Measurements from ENCODE around the gene ZFHX2. TPM values are rescaled to one million over a fixed set of nuclear protein-coding genes. Genes with fewer than 3 reads are reported as not detected.

ZFHX2 gene
- total and polyA plus RNA-seq, 2 of the 4 experiments (the other 2 are of a cell fraction) = 0.18 to 0.53 TPM

DNA sequence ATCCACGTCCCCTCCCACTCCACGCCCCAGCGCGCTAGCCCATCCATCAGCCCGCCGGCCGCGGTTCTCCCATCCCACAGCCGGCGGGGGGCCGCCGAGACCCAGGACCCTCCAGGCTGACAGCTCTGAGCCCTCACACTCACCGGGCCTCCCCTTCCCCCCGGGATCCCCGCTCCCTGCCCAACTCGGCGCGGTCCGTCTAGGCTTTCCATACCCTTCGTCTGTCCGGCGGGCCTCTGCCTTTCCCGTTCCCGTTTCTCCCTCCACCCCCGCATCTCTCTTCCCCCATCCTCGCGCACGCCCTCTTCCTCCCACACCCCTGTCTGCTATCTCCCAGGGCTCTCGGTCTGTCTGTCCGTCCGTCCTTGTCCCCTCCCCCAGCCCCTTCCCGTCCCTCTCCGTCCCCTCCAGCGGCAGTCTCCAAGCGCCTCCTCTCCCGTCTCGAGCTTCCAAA is 726 bp downstream of the ZFHX2 start:
- CTCF ChIA-PET = no interaction called here
- H3K9ac ChIP-seq (ENCODE audit: low read depth, low read length) = peak overlapping the region; percentile 25

More for the DNA sequence above, 726 bp downstream of the ZFHX2 start:
- Histone ChIP-seq H2BK20ac (ENCODE audit: low read depth, low read length) (no peak overlapping the region), H4K8ac (ENCODE audit: low read depth in 2 of 2, low read length in 2 of 2) (peak overlapping the region; percentile 32 to 59; a peak in 3 of 4 replicates), H3K4ac (ENCODE audit: low read depth, low read length) (peak overlapping the region; percentile 21; the same call in 1 of the 2 replicates), H3K14ac (replicated peaks; ENCODE audit: low read depth, low read length) (no peak overlapping the region), H4K20me1 (ENCODE audit: insufficient read depth, low read length) (no peaks in the 10 kb centered on the region), H3K27ac (ENCODE audit: insufficient read depth, low read length) (peak overlapping the region; percentile 2; the same call in 1 of the 2 replicates), H3K79me1 (ENCODE audit: low read depth in 1 of 2, low read length in 2 of 2) (no peaks in the 10 kb centered on the region), H2AK9ac (replicated peaks; ENCODE audit: low read depth, low read length, poor library complexity) (peak overlapping the region; percentile 68), H3K4me2 (ENCODE audit: low read depth, low read length) (peak overlapping the region; percentile 87), H3K56ac (ENCODE audit: extremely low read depth, insufficient read depth, low read length) (no peak overlapping the region), H2AK5ac (ENCODE audit: low read depth, low read length) (no peak overlapping the region), H2BK15ac (ENCODE audit: low read depth, low read length) (no peak overlapping the region), H2BK5ac (ENCODE audit: low read depth, low read length, poor library complexity, severe bottlenecking) (no peak overlapping the region), H4K91ac (ENCODE audit: insufficient read depth, low read depth, low read length) (no peak overlapping the region), H2BK120ac (ENCODE audit: low read depth, low read length) (no peak overlapping the region), H3K27me3 (ENCODE audit: control insufficient read depth, insufficient read depth, low read length) (no peaks in the 10 kb centered on the region; the same call in 1 of the 2 replicates), H3K18ac (ENCODE audit: low read depth, low read length) (no peak overlapping the region), H3K36me3 (ENCODE audit: control insufficient read depth, insufficient read depth, low read length) (no peaks in the 10 kb centered on the region), H3K4me3 (ENCODE audit: insufficient read depth, low read depth, low read length) (peak overlapping the region; percentile 64), H3K9me1 (ENCODE audit: insufficient read depth, low read length) (peaks cover 11% of the 10 kb centered on the region), H3K4me1 (ENCODE audit: control insufficient read depth, insufficient read depth, low read length) (peaks cover 9% of the 10 kb centered on the region), H3K23ac (ENCODE audit: low read depth, low read length) (0 out of 2 replicates have a peak overlapping the region, but pooled peaks have one; percentile 66), H3K9me3 (ENCODE audit: control insufficient read depth, insufficient read depth, low read length) (no peaks in the 10 kb centered on the region), H2AFZ (replicated peaks; ENCODE audit: low read length, poor library complexity) (peak overlapping the region; percentile 88), H4K5ac (ENCODE audit: low read depth, low read length) (peak overlapping the region; percentile 10; the same call in 1 of the 2 replicates)
- POLR2A ChIA-PET (ENCODE audit: unreplicated experiment) = no interaction called here
- peak; percentile 38 for ATAC-seq (ENCODE audit: low read depth)
- DNase-seq = peak; percentile 10
- no CpG with 5 or more reads among the region's 37 CpGs for WGBS, 2 experiments (ENCODE audit: extremely low coverage in 2 of 2, insufficient read length in 1 of 2)
- no TSS peak for BruUV-seq (replicated peaks)
- in situ Hi-C loops (cut with MboI; ENCODE audit: low sequenced_read_pairs) = loop anchor here (10.0 kb wide), 1 partner anchor 226 kb away; the partner anchor contains the start of gene PABPN1
- TF ChIP-seq CHD1 (IDR thresholded peaks at IDR 0.05; ENCODE audit: low read depth, low read length) (no peak), MAFK (IDR thresholded peaks at IDR 0.05; ENCODE audit: low read depth, low read length) (no peak), RAD21 (IDR thresholded peaks at IDR 0.05; ENCODE audit: low read length) (no peak), ELK1 (IDR thresholded peaks at IDR 0.05; ENCODE audit: borderline replicate concordance, low read depth, low read length) (no peak), MXI1 (IDR thresholded peaks at IDR 0.05; ENCODE audit: borderline replicate concordance, low read depth, low read length) (no peak), CEBPB (IDR thresholded peaks at IDR 0.05; ENCODE audit: low read depth, low read length) (no peak), SMC3 (IDR thresholded peaks at IDR 0.05; ENCODE audit: low read depth, low read length) (no peak), USF2 (IDR thresholded peaks at IDR 0.05; ENCODE audit: low read depth, low read length) (no peak), NFE2L2 (IDR thresholded peaks at IDR 0.05; ENCODE audit: low read depth, low read length) (no peak), POLR2A (IDR thresholded peaks at IDR 0.05; ENCODE audit: low read depth, low read length) (no peak), MAZ (IDR thresholded peaks at IDR 0.05; ENCODE audit: borderline replicate concordance, low read depth, low read length) (no peak), RCOR1 (IDR thresholded peaks at IDR 0.05; ENCODE audit: insufficient replicate concordance, low read length) (no peak), RFX5 (IDR thresholded peaks at IDR 0.05; ENCODE audit: low read depth, low read length) (no peak), BHLHE40 (IDR thresholded peaks at IDR 0.05; ENCODE audit: low read depth, low read length) (no peak), FOS (IDR thresholded peaks at IDR 0.05; ENCODE audit: low read depth, low read length) (no peak), CTCF (conservative IDR thresholded peaks at IDR 0.05; ENCODE audit: low read depth, low read length) (no peak)
- dilution Hi-C loops (cut with HindIII; ENCODE audit: low sequenced_read_pairs, unreplicated experiment) = no loop called here
- intact Hi-C loops (cut with micrococcal nuclease) = no loop called here
